Lower leg skin (tissue), 3 donors: ENCODE results near the gene KLRC2.
"Not testable (repeated sequence)": the region's sequence is repeated elsewhere in the genome, so short reads cannot be mapped to it uniquely, and the experiment has no call there.

Experiments used
- POLR2A ChIP-seq, 2 donors: fragments of 450-650 bp; IDR thresholded peaks; one replicate each; pipeline ENCODE4 v1.6.1; 2016 to 2017; ENCODE audit warnings: antibody characterized with exemption in 2 of 2, mild to moderate bottlenecking in 1 of 2, moderate library complexity in 1 of 2
- TF ChIP-seq, protein P1 (sequence below), 3 donors: fragments of 450-650 bp; IDR thresholded peaks; one replicate each; pipeline ENCODE4 v1.5.1; 2016; ENCODE audit warnings: antibody characterized with exemption in 3 of 3, mild to moderate bottlenecking in 3 of 3, moderate library complexity in 2 of 3

DNA sequence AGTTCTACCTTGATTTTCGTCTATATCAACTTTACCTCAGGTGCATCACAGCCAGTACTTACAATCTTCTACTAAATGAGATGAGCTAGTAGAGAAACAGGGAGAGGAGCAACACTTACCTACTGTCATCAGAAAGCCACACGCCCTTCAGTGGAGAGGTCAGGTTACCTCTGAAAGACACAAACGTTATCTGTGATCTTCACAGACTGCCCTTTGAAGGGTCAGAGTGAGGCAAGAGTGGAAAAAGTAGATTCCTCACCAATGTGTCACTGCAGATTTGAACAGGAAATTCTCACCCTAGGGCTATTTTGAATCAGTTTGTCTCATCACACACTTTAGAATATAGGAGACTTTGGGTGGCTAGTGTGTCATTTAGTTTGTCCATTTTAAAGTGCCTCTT is 13.7 kb downstream of the KLRC2 start:
- TF ChIP-seq, protein P1, sequence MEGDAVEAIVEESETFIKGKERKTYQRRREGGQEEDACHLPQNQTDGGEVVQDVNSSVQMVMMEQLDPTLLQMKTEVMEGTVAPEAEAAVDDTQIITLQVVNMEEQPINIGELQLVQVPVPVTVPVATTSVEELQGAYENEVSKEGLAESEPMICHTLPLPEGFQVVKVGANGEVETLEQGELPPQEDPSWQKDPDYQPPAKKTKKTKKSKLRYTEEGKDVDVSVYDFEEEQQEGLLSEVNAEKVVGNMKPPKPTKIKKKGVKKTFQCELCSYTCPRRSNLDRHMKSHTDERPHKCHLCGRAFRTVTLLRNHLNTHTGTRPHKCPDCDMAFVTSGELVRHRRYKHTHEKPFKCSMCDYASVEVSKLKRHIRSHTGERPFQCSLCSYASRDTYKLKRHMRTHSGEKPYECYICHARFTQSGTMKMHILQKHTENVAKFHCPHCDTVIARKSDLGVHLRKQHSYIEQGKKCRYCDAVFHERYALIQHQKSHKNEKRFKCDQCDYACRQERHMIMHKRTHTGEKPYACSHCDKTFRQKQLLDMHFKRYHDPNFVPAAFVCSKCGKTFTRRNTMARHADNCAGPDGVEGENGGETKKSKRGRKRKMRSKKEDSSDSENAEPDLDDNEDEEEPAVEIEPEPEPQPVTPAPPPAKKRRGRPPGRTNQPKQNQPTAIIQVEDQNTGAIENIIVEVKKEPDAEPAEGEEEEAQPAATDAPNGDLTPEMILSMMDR (IDR thresholded peaks at IDR 0.05) = not testable (repeated sequence)
- TF ChIP-seq POLR2A (IDR thresholded peaks at IDR 0.05) = not testable (repeated sequence)
